Stimulated activated CD4-positive, alpha-beta T cell treated with anti-CD3 and anti-CD28 coated beads, Interleukin-4, amount 100 ng/mL, for 4 hours (primary cell): ENCODE results near the gene ADCY5.

Source experiments
- DNase-seq, 2 experiments: peaks; one replicate each; pipeline ENCODE4 v3.0.0-alpha.2; 2020

Gene ADCY5

DNA sequence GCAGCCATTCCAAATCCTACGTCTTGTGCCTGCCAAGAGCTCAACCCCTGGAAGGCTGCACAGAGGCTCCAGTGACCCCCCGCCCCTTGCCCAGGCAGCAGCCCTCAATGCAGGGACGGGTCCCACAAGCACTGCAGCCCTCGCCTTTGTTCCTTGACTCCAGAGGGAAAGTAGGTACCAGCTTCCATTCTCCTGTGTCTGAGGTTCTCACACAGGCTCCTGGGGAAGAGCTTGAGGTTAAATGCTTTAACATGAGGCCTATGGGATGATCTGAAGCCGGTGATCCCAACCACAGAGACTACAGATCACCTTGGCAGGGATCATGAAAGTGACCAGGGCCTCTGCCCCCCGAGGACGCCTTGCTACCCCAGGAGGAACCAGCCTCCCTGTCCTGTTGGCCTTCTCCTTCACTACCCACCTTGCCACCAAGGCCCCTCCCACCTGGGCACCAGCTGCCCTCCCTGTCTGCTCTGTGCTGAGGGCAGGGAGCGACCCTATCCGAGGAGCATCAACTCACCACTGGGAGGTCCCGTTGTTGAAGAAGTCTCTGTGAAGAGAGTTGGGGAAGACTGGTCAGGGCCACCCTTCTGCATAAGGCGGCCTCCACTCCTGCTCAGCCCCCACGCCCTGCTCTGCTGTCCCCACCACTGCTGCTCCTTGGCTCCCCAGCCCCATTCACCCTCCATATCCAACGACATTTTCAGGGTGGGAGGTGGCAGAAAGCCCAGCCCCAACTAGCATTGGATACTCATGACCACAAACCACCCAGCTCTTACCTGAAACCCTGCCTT, 151.9 kb downstream of the ADCY5 start:
- no peak for DNase-seq

- no peak for DNase-seq
Measured at GRCh38 chr3:123296261-123296660, 152.6 kb downstream of the ADCY5 start.

GRCh38 chr3:123295901-123296250, 153.0 kb downstream of the ADCY5 start:
- DNase-seq: no peak

GRCh38 chr3:123295171-123295900, 153.6 kb downstream of the ADCY5 start:
- DNase-seq: no peak

GRCh38 chr3:123294296-123294938, 154.5 kb downstream of the ADCY5 start:
- DNase-seq: no peak

GRCh38 chr3:123292321-123293310, 156.3 kb downstream of the ADCY5 start:
- DNase-seq: no peak

DNA sequence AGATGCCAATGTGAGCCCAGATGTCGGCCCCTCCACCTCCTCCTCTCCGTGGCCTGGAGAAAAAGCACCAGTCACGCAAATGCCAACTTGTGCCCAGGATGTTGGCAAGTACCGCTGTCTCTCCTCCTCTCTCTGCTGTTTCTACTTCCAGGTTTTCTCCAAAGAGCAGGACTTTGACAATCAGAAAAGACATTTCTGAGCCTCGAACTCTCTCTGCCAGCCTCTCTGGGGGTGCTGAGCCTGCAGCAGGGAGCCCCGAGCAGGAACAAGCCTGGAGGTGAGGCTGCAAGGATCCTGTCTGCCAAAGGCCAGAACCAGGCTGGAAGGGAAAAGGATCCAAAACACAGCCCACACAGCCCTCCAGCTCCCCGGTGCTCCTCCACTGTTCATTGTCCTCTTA, 157.5 kb downstream of the ADCY5 start:
- DNase-seq: no peak

DNA sequence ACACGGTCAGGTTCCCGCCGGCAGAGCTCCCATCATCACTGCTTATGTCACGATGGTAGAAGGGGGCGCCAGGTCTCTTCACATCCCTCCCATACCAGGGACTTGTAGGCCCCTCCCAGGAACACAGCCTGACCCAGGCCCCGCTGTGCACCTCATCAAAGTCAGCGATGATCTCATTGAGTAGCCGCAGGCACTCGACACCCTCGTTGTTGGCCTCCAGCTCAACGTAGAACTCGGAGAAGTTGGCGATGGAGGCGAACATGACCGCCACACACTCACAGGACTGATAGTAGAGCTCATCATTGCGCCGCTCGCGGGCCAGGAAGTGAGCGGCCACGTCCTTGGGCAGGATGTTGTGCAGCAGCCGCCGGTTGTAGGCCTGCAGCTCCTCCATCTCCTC, 157.9 kb downstream of the ADCY5 start:
- no peak for DNase-seq

DNA sequence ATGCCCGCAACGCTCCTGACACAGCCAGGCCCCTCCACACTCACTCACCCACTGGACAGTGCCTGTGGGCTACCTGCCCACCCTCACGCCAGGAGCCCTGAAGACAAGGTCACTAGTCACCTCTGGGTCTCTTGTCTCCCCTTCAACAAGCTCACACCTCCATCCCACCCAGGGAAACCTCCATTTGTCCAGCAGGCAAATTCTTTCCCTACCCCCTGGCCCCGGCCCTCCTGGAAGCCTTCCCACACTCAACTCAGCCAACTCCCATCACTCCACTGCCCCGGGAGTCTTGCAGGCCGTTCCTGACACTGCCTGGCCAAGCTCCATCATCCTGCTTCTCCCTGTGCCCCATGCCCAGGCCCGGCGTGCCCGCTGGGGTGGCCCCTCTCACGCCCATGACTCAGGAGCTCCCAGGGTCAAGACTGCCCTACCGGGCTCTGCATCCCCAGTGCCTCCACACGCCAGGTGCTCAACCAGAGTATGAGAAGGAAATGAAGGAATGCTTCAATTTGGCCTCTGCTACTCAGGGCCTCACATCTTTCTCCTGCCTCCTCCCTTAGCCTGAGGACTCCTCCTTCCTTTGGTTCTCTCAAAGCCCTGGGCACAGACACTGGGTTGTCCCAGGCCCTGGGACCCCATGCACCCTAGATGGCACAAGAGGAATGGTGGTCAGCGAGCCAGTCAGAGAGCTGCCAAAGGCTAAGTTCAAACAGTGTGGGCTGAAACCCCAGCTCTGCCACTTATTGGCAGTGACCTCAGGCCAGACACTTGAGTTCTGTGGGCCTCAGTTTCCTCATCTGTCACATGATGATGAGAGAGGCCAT, 158.6 kb downstream of the ADCY5 start:
- DNase-seq: no peak

DNA sequence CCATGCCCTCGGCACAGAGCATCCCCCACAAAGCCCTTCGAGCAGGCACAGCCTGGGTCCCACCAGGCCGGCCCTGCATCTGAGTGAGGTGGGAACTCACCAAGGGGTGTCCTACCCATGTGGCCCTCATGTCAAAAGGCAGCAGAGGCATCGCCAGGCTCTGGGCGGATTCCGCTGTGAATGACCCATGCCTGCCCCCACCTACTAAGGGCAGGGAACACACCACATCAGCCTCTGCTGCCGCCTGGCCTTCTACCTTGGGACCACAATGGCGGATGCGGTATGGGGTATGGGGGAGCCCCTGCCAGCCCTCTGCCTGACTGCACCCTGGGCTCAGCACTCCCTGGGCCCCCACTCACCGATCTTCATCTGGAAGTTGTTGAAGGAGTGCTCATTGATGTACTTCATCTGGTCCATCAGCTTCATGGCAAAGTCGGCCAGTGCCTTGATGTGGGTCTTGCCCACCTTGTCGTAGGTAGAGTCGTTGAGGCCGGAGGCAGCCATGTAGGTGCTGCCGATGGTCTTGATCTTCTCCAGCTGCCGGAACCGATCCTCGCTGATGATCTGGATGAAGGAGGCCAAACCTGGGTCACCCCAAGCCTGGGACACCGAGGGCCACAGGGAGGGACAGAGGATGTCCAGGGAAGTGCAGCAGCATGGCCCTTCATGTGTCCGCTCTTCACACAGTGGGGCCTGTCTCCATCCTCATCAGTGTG, 159.3 kb downstream of the ADCY5 start:
- no peak for DNase-seq

DNA sequence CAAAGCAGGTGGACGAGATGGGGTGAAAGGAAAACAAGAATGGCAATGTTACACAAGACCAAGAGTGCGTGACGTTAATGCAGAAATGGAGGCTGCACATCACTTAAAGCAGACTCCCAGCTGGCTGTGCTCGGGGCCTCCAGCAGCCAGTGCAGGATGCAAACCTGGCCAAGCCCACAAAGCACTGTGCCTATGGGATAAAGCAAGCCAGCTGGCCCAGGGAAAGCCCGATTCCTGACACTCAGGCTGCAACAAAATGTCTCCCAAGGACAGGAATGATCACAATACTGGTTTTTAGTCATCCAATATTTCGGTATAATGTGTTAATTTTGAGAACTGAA, 161.0 kb downstream of the ADCY5 start:
- DNase-seq: no peak

DNA sequence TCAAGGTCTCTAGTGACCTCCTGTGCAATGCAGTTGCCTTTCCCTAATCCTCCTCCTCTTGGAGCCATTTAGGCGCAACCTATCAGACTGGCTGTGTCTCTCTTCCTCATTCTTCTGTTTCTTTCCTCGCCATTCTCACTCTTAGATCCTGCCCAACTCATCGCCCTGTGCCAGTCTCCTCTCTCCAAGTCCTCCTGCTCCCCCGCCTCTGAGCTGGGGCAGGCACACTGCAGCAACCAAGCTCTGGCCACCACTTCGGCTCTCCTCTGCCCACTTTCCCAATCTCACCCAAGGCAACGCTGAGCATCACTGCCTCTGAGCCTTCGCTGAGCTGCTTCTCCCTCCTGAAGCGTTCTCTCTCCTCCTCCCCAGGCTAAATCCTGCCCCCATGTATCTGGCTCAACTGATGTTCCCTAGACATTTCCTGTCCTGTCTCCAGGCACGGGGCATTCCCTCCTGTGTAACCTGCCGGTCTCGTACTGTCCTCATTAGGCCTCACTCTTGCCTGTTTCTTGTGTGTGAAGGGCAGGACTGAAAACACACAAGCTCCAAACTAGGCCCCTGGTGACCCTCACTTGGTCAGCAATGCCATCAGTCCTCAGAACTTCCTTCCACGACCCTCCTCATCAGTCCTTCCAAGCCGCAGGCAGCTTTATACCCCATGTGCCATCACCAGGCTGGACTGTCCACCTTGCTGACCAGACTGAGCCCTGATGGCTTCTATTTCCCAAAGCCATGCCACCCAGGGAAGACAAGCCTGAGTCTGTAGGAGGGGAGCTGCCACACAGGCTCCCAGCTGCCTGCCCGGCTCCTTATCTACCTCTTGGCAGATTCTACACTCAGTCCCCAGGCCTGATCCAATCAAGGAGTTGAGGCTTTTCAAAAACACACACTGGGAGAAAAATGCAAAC, 161.6 kb downstream of the ADCY5 start:
- DNase-seq: no peak

GRCh38 chr3:123286308-123287023, 162.4 kb downstream of the ADCY5 start:
- peak in 1 of 2 experiments; percentile 16 for DNase-seq

GRCh38 chr3:123285931-123286307, 163.0 kb downstream of the ADCY5 start:
- DNase-seq: no peak

GRCh38 chr3:123285479-123285878, 163.4 kb downstream of the ADCY5 start:
- DNase-seq: no peak

DNA sequence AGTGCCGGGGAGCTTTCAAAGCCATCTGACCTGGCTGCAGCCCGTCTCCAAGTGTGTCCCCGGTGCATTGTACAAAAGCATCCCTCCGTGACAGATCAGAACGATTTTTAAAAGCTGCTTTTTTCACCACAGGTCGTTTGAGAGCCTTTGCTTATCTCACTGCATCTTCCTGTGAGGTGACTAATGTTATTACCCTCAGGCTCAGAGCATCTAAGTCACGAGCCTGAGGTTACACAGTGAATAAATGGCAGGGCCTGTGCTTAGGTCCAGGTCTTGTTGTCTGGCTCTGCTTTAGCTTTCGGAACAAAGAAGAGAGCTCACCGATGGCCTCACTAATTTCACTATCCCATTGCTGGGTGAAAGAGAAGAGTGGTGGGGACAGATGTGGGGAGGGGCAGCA, 163.8 kb downstream of the ADCY5 start:
- DNase-seq: no peak

- no peak for DNase-seq
Measured at GRCh38 chr3:123284399-123285010, 164.4 kb downstream of the ADCY5 start.

GRCh38 chr3:123283657-123284398, 165.1 kb downstream of the ADCY5 start:
- no peak for DNase-seq
